Neural progenitor cell (in vitro differentiated cells): Measurements from ENCODE around the gene IL1RAP.

Source experiments
- EZH2 ChIP-seq: fragments of 200-600 bp; sonication (generic); IDR thresholded peaks from 2 replicates; pipeline ENCODE4 v1.6.1; 2017; ENCODE audit warnings: antibody characterized with exemption, mild to moderate bottlenecking, moderate library complexity
- EZH2phosphoT487 ChIP-seq: fragments of 200-600 bp; sonication (generic); IDR thresholded peaks from 2 replicates; pipeline ENCODE4 v1.6.1; 2017; ENCODE audit warnings: antibody characterized with exemption
- TF ChIP-seq, protein P1 (sequence below): fragments of 200-600 bp; sonication (generic); IDR thresholded peaks from 2 replicates; pipeline ENCODE4 v1.5.1; 2017; ENCODE audit warnings: antibody characterized with exemption, mild to moderate bottlenecking

DNA sequence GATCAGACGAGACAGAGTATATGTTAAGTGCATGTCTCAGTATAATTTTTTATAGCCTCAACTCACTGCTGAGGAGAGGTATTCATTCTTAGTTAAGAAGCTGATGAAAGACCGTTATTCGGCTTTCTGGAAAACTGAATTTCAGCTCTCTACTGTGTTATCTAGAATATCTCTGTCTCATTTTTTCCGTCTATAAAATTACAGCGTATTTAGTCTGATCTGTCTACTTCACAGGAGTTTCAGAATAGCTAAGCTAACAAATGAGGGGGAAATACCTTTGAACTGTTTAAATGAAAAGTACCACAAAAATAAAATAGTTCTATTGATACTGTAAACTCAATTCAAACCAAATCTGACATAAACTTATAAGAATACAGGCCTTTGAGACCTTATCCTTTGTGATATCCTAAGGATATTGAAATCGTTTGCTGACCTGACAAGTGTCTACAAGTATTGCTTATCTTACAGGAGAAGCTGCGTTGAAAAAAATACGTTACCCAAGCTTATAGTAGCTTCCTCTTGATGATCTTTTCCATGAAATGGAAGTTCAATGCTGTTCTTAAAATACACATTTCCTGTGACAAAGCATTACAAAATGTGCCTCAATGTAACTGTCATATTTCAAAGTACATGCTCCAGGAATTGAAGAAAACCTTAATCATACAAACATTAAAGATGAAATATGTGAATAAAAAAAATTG is 104.6 kb downstream of the IL1RAP start:
- TF ChIP-seq, protein P1, sequence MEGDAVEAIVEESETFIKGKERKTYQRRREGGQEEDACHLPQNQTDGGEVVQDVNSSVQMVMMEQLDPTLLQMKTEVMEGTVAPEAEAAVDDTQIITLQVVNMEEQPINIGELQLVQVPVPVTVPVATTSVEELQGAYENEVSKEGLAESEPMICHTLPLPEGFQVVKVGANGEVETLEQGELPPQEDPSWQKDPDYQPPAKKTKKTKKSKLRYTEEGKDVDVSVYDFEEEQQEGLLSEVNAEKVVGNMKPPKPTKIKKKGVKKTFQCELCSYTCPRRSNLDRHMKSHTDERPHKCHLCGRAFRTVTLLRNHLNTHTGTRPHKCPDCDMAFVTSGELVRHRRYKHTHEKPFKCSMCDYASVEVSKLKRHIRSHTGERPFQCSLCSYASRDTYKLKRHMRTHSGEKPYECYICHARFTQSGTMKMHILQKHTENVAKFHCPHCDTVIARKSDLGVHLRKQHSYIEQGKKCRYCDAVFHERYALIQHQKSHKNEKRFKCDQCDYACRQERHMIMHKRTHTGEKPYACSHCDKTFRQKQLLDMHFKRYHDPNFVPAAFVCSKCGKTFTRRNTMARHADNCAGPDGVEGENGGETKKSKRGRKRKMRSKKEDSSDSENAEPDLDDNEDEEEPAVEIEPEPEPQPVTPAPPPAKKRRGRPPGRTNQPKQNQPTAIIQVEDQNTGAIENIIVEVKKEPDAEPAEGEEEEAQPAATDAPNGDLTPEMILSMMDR, result no peak
- TF ChIP-seq EZH2 (no peak), EZH2phosphoT487 (no peak)
